GM19035 (cell line): ENCODE results near the gene VPS37C.
"Not testable (repeated sequence)": the region's sequence is repeated elsewhere in the genome, so short reads cannot be mapped to it uniquely, and the experiment has no call there.

Experiments used
- ATAC-seq: cut with Tn5 transposase; IDR thresholded peaks from one replicate; pipeline ENCODE4 v1.9.1; 2021; ENCODE audit not compliant: unreplicated experiment

Gene VPS37C

GRCh38 chr11:61161190-61162091 lies at the start of gene VPS37C:
TSS of gene VPS37C (minus strand) at chr11:61161426. CDS start at chr11:61138829, 22,597 bp downstream.
- peak; percentile 74 for ATAC-seq

GRCh38 chr11:61210629-61211028 lies 49.4 kb upstream of the VPS37C start:
- not testable (repeated sequence) for ATAC-seq

DNA sequence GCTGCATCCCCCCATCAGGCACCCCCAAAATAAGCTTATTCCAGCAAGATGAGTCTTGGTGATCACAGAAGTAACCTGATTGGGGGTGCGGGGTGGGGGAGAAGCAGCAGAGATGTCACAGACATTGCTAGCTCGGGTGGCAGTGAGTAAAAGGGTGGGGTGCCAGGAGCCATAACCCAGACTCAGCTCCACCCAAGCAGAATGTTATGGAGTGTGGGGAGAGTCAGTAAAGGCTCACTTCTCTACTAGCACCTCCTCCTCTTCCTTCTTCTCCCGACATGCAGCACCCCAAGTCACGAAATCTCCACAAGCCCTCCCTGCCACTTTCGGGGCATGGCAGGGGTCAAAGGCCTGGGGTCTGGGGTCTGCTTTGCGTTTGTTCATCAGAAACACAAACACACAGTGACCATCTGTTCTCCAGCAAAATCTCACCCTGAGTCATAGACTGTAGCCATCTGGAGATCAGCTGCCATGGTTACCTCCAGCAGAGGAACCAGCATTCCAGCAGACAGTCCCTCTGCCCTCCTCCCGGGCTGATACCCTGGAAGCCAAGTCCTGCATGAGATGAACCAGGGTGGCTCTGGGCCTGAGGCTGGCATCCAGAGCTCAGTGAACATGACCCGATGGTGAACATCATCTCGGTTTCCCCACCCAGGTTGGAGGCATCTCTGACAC lies 46.5 kb upstream of the VPS37C start:
- not testable (repeated sequence) for ATAC-seq

- ATAC-seq = not testable (repeated sequence)
Observed at GRCh38 chr11:61204502-61205059, 43.4 kb upstream of the VPS37C start.

DNA sequence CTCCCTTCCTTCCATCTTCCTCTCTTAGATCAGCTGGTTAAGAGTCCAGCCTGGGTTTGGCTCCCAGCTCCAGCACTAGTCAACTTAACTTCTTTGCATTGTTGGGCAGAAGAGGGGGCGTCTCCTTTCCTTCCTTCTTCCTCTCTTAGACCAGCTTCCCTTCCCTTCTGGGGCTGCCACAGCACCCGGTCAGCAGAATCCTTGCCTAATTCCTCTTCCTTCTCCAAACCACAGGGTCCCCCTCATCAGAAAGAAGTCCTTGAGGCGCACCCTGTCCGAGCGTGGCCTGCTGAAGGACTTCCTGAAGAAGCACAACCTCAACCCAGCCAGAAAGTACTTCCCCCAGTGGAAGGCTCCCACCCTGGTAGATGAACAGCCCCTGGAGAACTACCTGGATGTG lies 42.6 kb upstream of the VPS37C start:
- ATAC-seq = not testable (repeated sequence)

DNA sequence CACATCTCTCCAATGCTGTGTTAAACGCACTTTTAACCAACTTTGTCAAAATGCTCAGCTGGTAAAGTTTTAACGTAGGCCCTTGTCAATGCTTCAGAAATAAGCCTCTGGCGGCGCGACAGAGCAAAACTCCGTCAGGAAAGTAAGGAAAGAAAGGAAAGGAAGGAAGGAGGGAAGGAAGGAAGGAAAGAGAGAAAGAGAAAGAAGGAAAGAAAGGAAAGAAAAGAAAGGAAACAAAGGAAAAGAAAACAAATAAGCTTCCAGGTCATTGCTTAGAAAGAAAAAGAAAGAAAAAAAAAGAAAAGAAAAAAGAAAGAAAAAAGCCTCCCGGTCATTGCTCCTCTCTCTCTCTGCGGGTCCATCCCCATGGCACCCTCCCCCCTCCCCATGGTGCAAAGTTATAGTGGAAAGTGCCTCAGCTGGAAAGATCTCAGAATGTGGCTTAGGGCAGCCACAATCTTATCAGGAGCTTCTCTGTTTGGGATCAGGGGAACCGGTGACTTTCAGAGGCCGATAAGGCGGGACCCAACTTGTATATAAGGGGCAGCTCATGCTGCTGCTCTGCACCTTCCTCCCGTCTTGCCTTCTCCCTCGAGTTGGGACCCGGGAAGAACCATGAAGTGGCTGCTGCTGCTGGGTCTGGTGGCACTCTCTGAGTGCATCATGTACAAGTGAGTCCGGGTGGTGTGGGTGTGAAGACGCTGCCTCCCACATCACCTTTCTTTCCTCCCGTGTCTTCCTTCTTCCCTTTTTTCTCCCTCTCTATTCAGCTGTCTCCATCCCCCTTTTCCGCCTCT lies 41.9 kb upstream of the VPS37C start, which contains the start of gene PGA3:
Gene PGA3, plus strand, starts transcription at position 566 of the 797 bp plus-strand sequence. Its CDS starts 50 bp downstream, at position 616.
- ATAC-seq = not testable (repeated sequence)

GRCh38 chr11:61201476-61201875 lies 40.2 kb upstream of the VPS37C start:
- ATAC-seq = no peak

- no peak for ATAC-seq
Observed at GRCh38 chr11:61198948-61199523, 37.8 kb upstream of the VPS37C start.

DNA sequence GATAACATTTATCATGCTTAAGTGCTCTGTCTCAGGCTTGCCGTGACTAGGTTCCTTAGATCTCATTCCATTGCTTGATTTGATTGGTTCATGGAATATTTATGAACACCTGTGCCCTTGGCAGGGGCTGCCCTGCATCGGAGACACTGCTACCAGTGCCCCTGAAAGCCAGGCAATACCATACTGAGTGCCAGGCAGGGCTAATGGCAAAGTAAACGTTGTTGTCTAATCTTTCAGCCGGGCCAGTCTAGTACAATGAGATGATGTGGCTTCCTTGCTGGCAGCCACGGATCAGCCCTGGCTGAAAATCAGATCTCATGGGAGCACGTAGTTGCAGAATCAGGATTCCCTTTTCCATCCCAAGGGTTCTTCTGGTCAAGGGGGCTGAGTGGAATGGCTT lies 37.1 kb upstream of the VPS37C start:
- ATAC-seq = no peak

DNA sequence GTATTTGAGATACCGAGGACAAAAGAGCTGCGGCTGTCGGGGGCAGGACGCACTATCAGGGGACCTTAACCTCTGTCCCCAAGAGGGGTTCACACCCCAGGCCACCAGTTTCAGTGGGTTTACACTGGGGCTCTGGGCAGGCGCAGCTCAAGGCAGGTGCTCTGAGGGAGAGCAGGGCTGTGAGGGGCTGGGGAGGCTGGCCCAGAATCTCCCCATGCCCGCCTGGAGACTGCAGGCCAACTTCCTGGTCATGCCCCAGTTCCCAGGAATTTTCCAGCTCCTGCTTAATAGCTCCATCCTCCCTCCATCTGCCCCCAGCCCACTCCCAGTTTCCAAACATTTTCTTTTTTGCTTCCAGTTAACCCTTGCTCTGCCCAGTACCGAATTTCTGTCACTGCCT lies 34.5 kb upstream of the VPS37C start:
- no peak for ATAC-seq

- ATAC-seq = no peak
Observed at GRCh38 chr11:61194981-61195695, 33.9 kb upstream of the VPS37C start.

DNA sequence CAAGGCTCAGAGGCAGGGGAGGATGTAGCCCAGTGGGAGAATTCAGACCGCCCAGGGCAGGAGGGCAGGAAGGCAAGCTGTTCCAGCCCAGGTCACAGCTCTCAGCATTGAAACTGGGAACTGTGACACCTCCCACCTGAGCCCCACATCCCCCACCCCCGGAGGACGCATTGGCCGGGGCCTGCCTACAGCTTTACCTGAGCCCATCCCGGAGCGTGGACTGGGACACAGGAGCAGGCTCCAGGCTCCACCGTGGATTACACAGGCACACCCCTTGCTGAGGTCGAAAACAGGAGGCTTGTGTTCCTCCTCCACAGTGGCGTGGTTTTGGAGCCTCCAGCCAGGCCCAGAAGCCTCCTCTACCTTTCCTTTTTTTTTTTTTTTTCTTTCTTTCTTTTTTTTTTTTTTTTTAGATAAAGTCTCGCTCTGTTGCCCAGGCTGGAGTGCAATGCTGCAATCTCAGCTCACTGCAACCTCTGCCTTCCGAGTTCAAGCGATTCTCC lies 33.0 kb upstream of the VPS37C start:
- ATAC-seq = no peak

DNA sequence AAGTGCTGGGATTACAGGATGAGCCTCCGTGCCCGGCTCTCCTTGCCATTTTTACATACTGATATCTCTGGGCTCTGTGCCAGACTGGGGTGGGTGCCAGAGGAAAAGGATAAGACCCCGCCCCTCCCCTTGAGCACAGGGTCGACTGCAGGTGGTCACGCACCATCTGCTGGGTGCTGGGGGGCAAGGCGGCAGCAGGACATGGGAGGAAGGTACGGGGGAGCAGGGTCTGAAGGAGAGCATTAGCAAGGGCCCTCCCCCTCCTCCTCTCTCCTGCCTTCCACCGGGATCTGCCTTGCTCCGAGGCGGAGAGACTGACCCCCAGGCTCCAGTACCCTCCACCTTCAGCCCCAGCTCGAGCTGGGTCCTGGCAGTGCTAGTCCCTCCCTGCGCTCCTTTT lies 32.4 kb upstream of the VPS37C start:
- no peak for ATAC-seq

GRCh38 chr11:61189933-61190332 lies 28.7 kb upstream of the VPS37C start:
- no peak for ATAC-seq

GRCh38 chr11:61187505-61188130 lies 26.4 kb upstream of the VPS37C start:
- ATAC-seq = no peak

- no peak for ATAC-seq
Observed at GRCh38 chr11:61186504-61186903, 25.3 kb upstream of the VPS37C start.

DNA sequence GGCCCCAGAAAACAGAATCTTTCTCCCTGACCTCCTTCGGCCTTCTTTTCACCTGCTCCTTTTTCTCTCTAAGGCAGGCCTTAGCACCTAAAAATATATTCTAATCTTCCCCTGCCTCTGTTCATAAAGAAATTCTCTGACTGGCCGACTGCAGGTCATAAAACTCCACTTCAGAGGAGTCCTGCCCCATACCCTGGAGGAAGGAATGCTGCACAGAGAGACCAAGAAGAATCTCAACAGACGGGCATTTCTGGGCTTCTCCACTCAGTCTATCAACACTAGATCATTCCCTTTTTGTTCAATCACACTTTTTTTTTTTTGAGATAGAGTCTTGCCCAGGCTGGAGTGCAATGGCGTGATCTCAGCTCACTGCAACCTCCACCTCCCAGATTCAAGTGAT lies 22.4 kb upstream of the VPS37C start:
- ATAC-seq = no peak

DNA sequence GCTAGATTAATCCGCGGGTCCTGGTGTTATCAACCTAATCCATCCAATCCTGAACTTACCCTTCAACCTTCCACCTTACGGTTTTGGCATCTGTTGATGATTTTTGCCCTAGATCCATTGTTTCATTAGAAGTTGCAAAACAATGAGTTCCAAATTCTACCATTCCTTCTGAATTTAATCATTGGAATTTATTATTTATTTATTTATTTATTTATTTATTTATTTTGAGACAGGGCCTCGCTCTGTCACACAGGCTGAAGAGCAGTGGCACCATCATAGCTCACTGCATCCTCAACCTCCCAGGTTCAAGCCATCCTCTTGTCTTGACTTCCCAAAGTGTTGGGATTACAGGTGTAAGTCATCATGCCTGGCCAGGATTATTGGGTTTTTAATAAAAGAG lies 20.3 kb upstream of the VPS37C start:
- no peak for ATAC-seq

- ATAC-seq = not testable (repeated sequence)
Observed at GRCh38 chr11:61180205-61180604, 19.0 kb upstream of the VPS37C start.
